Body of pancreas (tissue), 4 donors: ENCODE results near the gene PTDSS2.

Experiments
- POLR2A ChIP-seq, 3 donors: fragments of 450-650 bp; IDR thresholded peaks; one replicate each; pipeline ENCODE4 v1.6.1; 2016; ENCODE audit warnings: antibody characterized with exemption in 3 of 3, mild to moderate bottlenecking in 2 of 3
- TF ChIP-seq, protein P1 (sequence below), 7 experiments: fragments of 450-650 bp in 4 of 7; fragments of 200-600 bp in 3 of 7; sonication (generic) in 3 of 7; IDR thresholded peaks; one replicate each; pipeline ENCODE4 v1.5.1; 2016 to 2019; ENCODE audit warnings: antibody characterized with exemption in 7 of 7

DNA sequence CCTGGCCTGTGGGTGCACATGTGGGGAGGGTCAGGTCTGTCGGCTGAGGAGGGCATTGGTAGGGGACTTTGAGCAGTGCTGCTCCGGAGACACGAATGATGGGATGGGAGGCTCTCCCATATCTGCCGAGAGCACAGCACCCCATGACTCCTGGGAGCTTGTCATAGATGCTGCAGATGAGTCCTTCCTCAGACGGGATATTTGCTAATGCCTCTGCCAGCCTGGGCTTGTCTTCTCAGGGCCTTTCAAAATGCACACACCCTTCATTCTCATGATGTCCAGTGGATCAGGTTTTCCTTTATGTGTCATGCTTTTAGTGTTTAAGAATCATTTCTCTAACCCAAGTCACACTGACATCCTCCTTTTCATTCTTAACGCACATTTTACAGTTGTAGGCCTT lies 65.1 kb downstream of the PTDSS2 start:
- TF ChIP-seq, protein P1, sequence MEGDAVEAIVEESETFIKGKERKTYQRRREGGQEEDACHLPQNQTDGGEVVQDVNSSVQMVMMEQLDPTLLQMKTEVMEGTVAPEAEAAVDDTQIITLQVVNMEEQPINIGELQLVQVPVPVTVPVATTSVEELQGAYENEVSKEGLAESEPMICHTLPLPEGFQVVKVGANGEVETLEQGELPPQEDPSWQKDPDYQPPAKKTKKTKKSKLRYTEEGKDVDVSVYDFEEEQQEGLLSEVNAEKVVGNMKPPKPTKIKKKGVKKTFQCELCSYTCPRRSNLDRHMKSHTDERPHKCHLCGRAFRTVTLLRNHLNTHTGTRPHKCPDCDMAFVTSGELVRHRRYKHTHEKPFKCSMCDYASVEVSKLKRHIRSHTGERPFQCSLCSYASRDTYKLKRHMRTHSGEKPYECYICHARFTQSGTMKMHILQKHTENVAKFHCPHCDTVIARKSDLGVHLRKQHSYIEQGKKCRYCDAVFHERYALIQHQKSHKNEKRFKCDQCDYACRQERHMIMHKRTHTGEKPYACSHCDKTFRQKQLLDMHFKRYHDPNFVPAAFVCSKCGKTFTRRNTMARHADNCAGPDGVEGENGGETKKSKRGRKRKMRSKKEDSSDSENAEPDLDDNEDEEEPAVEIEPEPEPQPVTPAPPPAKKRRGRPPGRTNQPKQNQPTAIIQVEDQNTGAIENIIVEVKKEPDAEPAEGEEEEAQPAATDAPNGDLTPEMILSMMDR (IDR thresholded peaks at IDR 0.05), result no peak
- TF ChIP-seq POLR2A (IDR thresholded peaks at IDR 0.05), result no peak
